HepG2 (cell line): ENCODE results near the gene ZNF503. TPM values are rescaled to one million over a fixed set of nuclear protein-coding genes. Genes with fewer than 3 reads are reported as not detected.

Experiments
- ATAC-seq: fragments of 200-7000 bp; cut with Tn5 transposase; 3 replicates; pipeline ENCODE4 v1.9.1; 2020; ENCODE audit warnings: mild to moderate bottlenecking, moderate library complexity
- BruUV-seq: library from RNA; stranded (reverse); fragments of 400-500 nt; replicated peaks from 2 replicates; lab custom pipeline; 2021; lab: Mats Ljungman, UMichigan
- CTCF ChIA-PET: fragments of 300-600 bp; formaldehyde crosslinking; extraction: SDS; loops from one replicate; lab custom pipeline; 2021; ENCODE audit warnings: low total read pairs, inconsistent platforms, low intra/inter-chr PET ratio; lab: Yijun Ruan, JAX
- POLR2A ChIA-PET: fragments of 350-600 bp; sonication (Branson Sonifier 250); formaldehyde crosslinking; loops from one replicate; lab custom pipeline; 2020; ENCODE audit warnings: antibody characterized with exemption, inconsistent platforms; lab: Yijun Ruan, JAX
- DNase-seq: peaks from one replicate; pipeline ENCODE4 v3.0.0-alpha.2; 2015; ENCODE audit warnings: low spot score
- FAIRE-seq: peaks from 3 replicates; lab custom pipeline; 2011; peaks lifted over from hg19 to GRCh38; lab: Jason Lieb, UNC
- H2AFZ ChIP-seq: one replicate; pipeline ENCODE4 v1.6.1; 2011; ENCODE audit warnings: low read length, inconsistent platforms
- H3K27ac ChIP-seq: fragments of 300-600 bp; 3 replicates; pipeline ENCODE4 v1.8.0; 2011; ENCODE audit warnings: mixed run types, mild to moderate bottlenecking, mixed read lengths, low read length, inconsistent platforms; ENCODE audit not compliant: insufficient read depth; ENCODE audit errors: extremely low read length
- H3K27me3 ChIP-seq, 2 experiments: fragments of 200-600 bp in 1 of 2; 2 replicates in 1 of 2; 3 replicates in 1 of 2; pipeline versions ENCODE4 v1.6.0 to v1.8.0; 2011; ENCODE audit warnings: low read length in 2 of 2, mild to moderate bottlenecking in 2 of 2, moderate library complexity in 2 of 2, inconsistent platforms in 1 of 2; ENCODE audit not compliant: insufficient read depth in 2 of 2, control insufficient read depth in 1 of 2
- H3K36me3 ChIP-seq, 2 experiments: fragments of 200-600 bp in 1 of 2; replicated peaks in 1 of 2; 2 replicates in 1 of 2; 3 replicates in 1 of 2; pipeline versions ENCODE4 v1.5.1 to v1.8.0; 2011; ENCODE audit warnings: low read length in 2 of 2, inconsistent platforms in 1 of 2; ENCODE audit not compliant: insufficient read depth in 2 of 2, control insufficient read depth in 1 of 2
- H3K4me1 ChIP-seq: 2 replicates; pipeline ENCODE4 v1.5.1; 2012; ENCODE audit warnings: low read length, inconsistent platforms; ENCODE audit not compliant: insufficient read depth
- H3K4me2 ChIP-seq: 2 replicates; pipeline ENCODE4 v1.6.0; 2011; ENCODE audit warnings: low read depth, low read length, inconsistent platforms
- H3K4me3 ChIP-seq, 3 experiments: fragments of 200-600 bp in 1 of 3; sonication (generic), shearing (Covaris generic) in 1 of 3; replicated peaks in 1 of 3; 2 replicates each; pipeline ENCODE4 v1.5.1; 2011 to 2016; ENCODE audit warnings: low read length in 3 of 3, inconsistent platforms in 2 of 3, low read depth in 2 of 3, mild to moderate bottlenecking in 2 of 3, control low read depth in 1 of 3, mixed read lengths in 1 of 3; ENCODE audit not compliant: insufficient read depth in 1 of 3
- H3K79me2 ChIP-seq: one replicate; pipeline ENCODE4 v1.6.1; 2011; ENCODE audit warnings: low read length, inconsistent platforms; ENCODE audit not compliant: insufficient read depth
- H3K9ac ChIP-seq: 2 replicates; pipeline ENCODE4 v1.6.0; 2011; ENCODE audit warnings: mild to moderate bottlenecking, low read depth, low read length, inconsistent platforms; ENCODE audit not compliant: insufficient read depth
- H3K9me3 ChIP-seq: 2 replicates; pipeline ENCODE4 v1.5.1; 2012; ENCODE audit warnings: mild to moderate bottlenecking, low read length
- H4K20me1 ChIP-seq: 2 replicates; pipeline ENCODE4 v1.6.0; 2011; ENCODE audit warnings: inconsistent platforms, mild to moderate bottlenecking, low read length, moderate library complexity; ENCODE audit not compliant: insufficient read depth
- ASH2L ChIP-seq: fragments of 300-600, 200-600 bp; sonication (generic); IDR thresholded peaks from 2 replicates; pipeline ENCODE4 v1.7.0; 2017; ENCODE audit warnings: low read depth, mild to moderate bottlenecking, moderate library complexity, mixed read lengths, low read length; ENCODE audit not compliant: insufficient read length
- FOXA1 ChIP-seq, 2 experiments: fragments of 450-650 bp in 1 of 2; sonication (generic) in 1 of 2; formaldehyde crosslinking in 1 of 2; IDR thresholded peaks; 2 replicates each; pipeline versions ENCODE4 v1.4.0 to v1.6.1; 2016 to 2020; ENCODE audit warnings: missing genetic modification reagents in 1 of 2
- FOXC1 ChIP-seq: sonication (generic); formaldehyde crosslinking; IDR thresholded peaks from 2 replicates; pipeline ENCODE4 v1.8.0; 2022; ENCODE audit warnings: mild to moderate bottlenecking, missing genetic modification reagents, borderline replicate concordance
- GPN1 ChIP-seq: sonication (generic); formaldehyde crosslinking; IDR thresholded peaks from 2 replicates; pipeline ENCODE4 v1.5.1; 2020; ENCODE audit warnings: missing genetic modification reagents, borderline replicate concordance
- HOXD1 ChIP-seq: sonication (generic); formaldehyde crosslinking; IDR thresholded peaks from 2 replicates; pipeline ENCODE4 v1.5.0; 2020; ENCODE audit warnings: missing genetic modification reagents
- KDM5B ChIP-seq: sonication (generic); formaldehyde crosslinking; IDR thresholded peaks from 2 replicates; pipeline ENCODE4 v1.4.0; 2020; ENCODE audit warnings: missing genetic modification reagents, mild to moderate bottlenecking, borderline replicate concordance
- KLF13 ChIP-seq: sonication (generic); formaldehyde crosslinking; IDR thresholded peaks from 2 replicates; pipeline ENCODE4 v1.4.0; 2020; ENCODE audit warnings: mild to moderate bottlenecking, missing genetic modification reagents
- MXI1 ChIP-seq: IDR thresholded peaks from 3 replicates; pipeline ENCODE4 v1.6.1; 2012; ENCODE audit warnings: low read depth, low read length, inconsistent platforms, borderline replicate concordance
- NBN ChIP-seq: fragments of 450-650 bp; conservative IDR thresholded peaks from 2 replicates; pipeline ENCODE4 v1.6.1; 2017
- U2AF1 ChIP-seq: fragments of 200-400 bp; formaldehyde crosslinking; optimal IDR thresholded peaks from 2 replicates; pipeline ENCODE3; 2017; ENCODE audit warnings: mild to moderate bottlenecking, low read depth, low read length
- ZNF225 ChIP-seq: sonication (generic); formaldehyde crosslinking; IDR thresholded peaks from 2 replicates; pipeline ENCODE4 v1.4.0; 2020; ENCODE audit warnings: mild to moderate bottlenecking, missing genetic modification reagents
- WGBS: methylation state at CpG from one replicate; pipeline ENCODE4 v1.1.6; 2017; ENCODE audit warnings: low lambda C conversion rate; 5-methylcytosine and 5-hydroxymethylcytosine counted together
- in situ Hi-C: cut with HindIII; loops from 2 replicates; pipeline ENCODE4 v1.10.0; 2017; ENCODE audit warnings: low pct_unique_long_range_greater_than_20kb; ENCODE audit not compliant: extremely low pct_ligation_motif_present
- intact Hi-C: fragments of 100-400 bp; cut with micrococcal nuclease; formaldehyde crosslinking; loops from one replicate; pipeline ENCODE4 v1.10.0; 2022; ENCODE audit not compliant: unreplicated experiment
- polyA plus RNA-seq, 8 experiments: library from polyadenylated mRNA; depleted of rRNA in 3 of 8; stranded (reverse) in 7 of 8; unstranded in 1 of 8; fragments of >200 nt; fragmentation: Illumina TruSeq in 4 of 8; extraction: Trizol in 4 of 8; gene quantifications; 2 replicates each; pipeline versions ENCODE4 v1.2.1 to v1.2.3, GENCODE V29; 2011 to 2016; ENCODE audit warnings: low read depth in 4 of 8, missing spikeins in 1 of 8, mixed read lengths in 1 of 8; ENCODE audit not compliant: insufficient read depth in 1 of 8
- total RNA-seq, 5 experiments: library from RNA; depleted of rRNA; stranded (reverse); fragments of >200 nt; fragmentation: Illumina TruSeq; extraction: Trizol; gene quantifications; 2 replicates each; pipeline ENCODE4 v1.2.3, GENCODE V29; 2016; ENCODE audit warnings: low read depth in 1 of 5
- TF ChIP-seq, protein P1 (sequence below): sonication (generic); formaldehyde crosslinking; IDR thresholded peaks from 2 replicates; pipeline ENCODE4 v1.4.0; 2020; ENCODE audit warnings: missing genetic modification reagents
- TF ChIP-seq, protein P2 (sequence below): sonication (generic); formaldehyde crosslinking; IDR thresholded peaks from 2 replicates; pipeline ENCODE4 v1.8.1; 2022; ENCODE audit warnings: low read depth, mild to moderate bottlenecking, missing genetic modification reagents
- TF ChIP-seq, protein P3 (sequence below): sonication (generic); formaldehyde crosslinking; IDR thresholded peaks from 2 replicates; pipeline ENCODE4 v1.4.0; 2020; ENCODE audit warnings: missing genetic modification reagents, borderline replicate concordance
- TF ChIP-seq, protein P4 (sequence below): sonication (generic); formaldehyde crosslinking; IDR thresholded peaks from 2 replicates; pipeline ENCODE4 v1.4.0; 2020; ENCODE audit warnings: missing genetic modification reagents

The ZNF503 gene
- total and polyA plus RNA-seq, 2 of the 13 experiments (the other 11 are each of a cell fraction or from before 2014, with no cell fraction given) = 2.7 to 8.3 TPM

DNA sequence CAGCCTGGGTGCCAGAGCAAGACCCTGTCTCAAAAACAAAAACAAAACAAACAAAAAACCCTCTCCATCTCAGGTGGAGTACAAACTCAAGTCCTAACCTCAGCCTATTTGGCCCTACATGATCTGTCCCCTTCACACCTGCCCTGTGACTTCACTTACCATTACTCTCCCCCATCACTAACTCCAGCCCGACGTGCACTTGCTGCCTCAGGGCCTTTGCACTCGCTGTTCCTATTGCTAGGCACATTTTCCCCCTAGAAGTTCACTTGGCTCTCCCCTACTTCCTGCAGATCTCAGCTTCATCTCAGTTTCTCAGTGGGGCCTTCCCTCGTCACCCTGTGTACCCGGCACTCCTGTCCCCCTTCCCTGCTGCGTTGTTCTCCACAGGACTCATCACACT, 21.3 kb upstream of the ZNF503 start:
- Histone ChIP-seq H3K27me3 (no peaks in the 10 kb centered on the region; a peak in 1 of 5 replicates), H3K4me3 (no peak overlapping the region), H3K9me3 (no peaks in the 10 kb centered on the region), H2AFZ (no peak overlapping the region), H3K27ac (no peak overlapping the region), H3K4me1 (peaks cover 29% of the 10 kb centered on the region), H3K9ac (no peak overlapping the region), H3K36me3 (no peaks in the 10 kb centered on the region), H3K4me2 (no peak overlapping the region), H4K20me1 (no peaks in the 10 kb centered on the region), H3K79me2 (no peaks in the 10 kb centered on the region)
- ChIA-PET CTCF (no interaction called here), POLR2A (interaction anchor here (1.1 to 1.4 kb wide), 2 partner anchors 14 to 18 kb away, joined by 3 to 5 read pairs; no protein-coding TSS in a partner anchor)
- no peak for ATAC-seq
- WGBS = 92% methylated on average over 6 of the region's 6 CpGs
- in situ Hi-C loops (no loop called here), intact Hi-C loops (no loop called here)
- no peak for DNase-seq
- FAIRE-seq = no peak
- no TSS peak for BruUV-seq
- TF ChIP-seq MXI1 = no peak
- TF ChIP-seq, protein P1, sequence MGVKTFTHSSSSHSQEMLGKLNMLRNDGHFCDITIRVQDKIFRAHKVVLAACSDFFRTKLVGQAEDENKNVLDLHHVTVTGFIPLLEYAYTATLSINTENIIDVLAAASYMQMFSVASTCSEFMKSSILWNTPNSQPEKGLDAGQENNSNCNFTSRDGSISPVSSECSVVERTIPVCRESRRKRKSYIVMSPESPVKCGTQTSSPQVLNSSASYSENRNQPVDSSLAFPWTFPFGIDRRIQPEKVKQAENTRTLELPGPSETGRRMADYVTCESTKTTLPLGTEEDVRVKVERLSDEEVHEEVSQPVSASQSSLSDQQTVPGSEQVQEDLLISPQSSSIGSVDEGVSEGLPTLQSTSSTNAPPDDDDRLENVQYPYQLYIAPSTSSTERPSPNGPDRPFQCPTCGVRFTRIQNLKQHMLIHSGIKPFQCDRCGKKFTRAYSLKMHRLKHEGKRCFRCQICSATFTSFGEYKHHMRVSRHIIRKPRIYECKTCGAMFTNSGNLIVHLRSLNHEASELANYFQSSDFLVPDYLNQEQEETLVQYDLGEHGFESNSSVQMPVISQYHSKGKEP (CRISPR knock-in tag) = no peak
- no peak for TF ChIP-seq ASH2L
- TF ChIP-seq KDM5B (CRISPR knock-in tag) = no peak
- no peak for TF ChIP-seq HOXD1
- TF ChIP-seq FOXC1 (CRISPR knock-in tag) = no peak
- no peak for TF ChIP-seq GPN1
- TF ChIP-seq, protein P2, sequence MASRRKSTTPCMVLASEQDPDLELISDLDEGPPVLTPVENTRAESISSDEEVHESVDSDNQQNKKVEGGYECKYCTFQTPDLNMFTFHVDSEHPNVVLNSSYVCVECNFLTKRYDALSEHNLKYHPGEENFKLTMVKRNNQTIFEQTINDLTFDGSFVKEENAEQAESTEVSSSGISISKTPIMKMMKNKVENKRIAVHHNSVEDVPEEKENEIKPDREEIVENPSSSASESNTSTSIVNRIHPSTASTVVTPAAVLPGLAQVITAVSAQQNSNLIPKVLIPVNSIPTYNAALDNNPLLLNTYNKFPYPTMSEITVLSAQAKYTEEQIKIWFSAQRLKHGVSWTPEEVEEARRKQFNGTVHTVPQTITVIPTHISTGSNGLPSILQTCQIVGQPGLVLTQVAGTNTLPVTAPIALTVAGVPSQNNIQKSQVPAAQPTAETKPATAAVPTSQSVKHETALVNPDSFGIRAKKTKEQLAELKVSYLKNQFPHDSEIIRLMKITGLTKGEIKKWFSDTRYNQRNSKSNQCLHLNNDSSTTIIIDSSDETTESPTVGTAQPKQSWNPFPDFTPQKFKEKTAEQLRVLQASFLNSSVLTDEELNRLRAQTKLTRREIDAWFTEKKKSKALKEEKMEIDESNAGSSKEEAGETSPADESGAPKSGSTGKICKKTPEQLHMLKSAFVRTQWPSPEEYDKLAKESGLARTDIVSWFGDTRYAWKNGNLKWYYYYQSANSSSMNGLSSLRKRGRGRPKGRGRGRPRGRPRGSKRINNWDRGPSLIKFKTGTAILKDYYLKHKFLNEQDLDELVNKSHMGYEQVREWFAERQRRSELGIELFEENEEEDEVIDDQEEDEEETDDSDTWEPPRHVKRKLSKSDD (CRISPR knock-in tag) = no peak
- no peak for TF ChIP-seq NBN
- TF ChIP-seq, protein P3, sequence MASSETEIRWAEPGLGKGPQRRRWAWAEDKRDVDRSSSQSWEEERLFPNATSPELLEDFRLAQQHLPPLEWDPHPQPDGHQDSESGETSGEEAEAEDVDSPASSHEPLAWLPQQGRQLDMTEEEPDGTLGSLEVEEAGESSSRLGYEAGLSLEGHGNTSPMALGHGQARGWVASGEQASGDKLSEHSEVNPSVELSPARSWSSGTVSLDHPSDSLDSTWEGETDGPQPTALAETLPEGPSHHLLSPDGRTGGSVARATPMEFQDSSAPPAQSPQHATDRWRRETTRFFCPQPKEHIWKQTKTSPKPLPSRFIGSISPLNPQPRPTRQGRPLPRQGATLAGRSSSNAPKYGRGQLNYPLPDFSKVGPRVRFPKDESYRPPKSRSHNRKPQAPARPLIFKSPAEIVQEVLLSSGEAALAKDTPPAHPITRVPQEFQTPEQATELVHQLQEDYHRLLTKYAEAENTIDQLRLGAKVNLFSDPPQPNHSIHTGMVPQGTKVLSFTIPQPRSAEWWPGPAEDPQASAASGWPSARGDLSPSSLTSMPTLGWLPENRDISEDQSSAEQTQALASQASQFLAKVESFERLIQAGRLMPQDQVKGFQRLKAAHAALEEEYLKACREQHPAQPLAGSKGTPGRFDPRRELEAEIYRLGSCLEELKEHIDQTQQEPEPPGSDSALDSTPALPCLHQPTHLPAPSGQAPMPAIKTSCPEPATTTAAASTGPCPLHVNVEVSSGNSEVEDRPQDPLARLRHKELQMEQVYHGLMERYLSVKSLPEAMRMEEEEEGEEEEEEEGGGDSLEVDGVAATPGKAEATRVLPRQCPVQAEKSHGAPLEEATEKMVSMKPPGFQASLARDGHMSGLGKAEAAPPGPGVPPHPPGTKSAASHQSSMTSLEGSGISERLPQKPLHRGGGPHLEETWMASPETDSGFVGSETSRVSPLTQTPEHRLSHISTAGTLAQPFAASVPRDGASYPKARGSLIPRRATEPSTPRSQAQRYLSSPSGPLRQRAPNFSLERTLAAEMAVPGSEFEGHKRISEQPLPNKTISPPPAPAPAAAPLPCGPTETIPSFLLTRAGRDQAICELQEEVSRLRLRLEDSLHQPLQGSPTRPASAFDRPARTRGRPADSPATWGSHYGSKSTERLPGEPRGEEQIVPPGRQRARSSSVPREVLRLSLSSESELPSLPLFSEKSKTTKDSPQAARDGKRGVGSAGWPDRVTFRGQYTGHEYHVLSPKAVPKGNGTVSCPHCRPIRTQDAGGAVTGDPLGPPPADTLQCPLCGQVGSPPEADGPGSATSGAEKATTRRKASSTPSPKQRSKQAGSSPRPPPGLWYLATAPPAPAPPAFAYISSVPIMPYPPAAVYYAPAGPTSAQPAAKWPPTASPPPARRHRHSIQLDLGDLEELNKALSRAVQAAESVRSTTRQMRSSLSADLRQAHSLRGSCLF (CRISPR knock-in tag) = no peak
- no peak for TF ChIP-seq ZNF225
- TF ChIP-seq, protein P4, sequence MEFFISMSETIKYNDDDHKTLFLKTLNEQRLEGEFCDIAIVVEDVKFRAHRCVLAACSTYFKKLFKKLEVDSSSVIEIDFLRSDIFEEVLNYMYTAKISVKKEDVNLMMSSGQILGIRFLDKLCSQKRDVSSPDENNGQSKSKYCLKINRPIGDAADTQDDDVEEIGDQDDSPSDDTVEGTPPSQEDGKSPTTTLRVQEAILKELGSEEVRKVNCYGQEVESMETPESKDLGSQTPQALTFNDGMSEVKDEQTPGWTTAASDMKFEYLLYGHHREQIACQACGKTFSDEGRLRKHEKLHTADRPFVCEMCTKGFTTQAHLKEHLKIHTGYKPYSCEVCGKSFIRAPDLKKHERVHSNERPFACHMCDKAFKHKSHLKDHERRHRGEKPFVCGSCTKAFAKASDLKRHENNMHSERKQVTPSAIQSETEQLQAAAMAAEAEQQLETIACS = no peak
- TF ChIP-seq KLF13 (CRISPR knock-in tag) = no peak
- no peak for TF ChIP-seq FOXA1 (IDR thresholded peaks at IDR 0.05)
- TF ChIP-seq FOXA1 (CRISPR knock-in tag; IDR thresholded peaks at IDR 0.05) = no peak
- TF ChIP-seq U2AF1 = no peak
